HG02981 (cell line): Measurements from ENCODE around the gene OR2S2.
"Not testable (repeated sequence)": the region's sequence is repeated elsewhere in the genome, so short reads cannot be mapped to it uniquely, and the experiment has no call there.

Experiments
- ATAC-seq: cut with Tn5 transposase; IDR thresholded peaks from one replicate; pipeline ENCODE4 v1.9.1; 2021; ENCODE audit warnings: mild to moderate bottlenecking, moderate library complexity; ENCODE audit not compliant: unreplicated experiment

The OR2S2 gene

GRCh38 chr9:35935261-35935660 lies 22.7 kb downstream of the OR2S2 start:
- ATAC-seq = no peak

- ATAC-seq = not testable (repeated sequence)
These were observed 23.9 kb downstream of the OR2S2 start for GRCh38 chr9:35934069-35934468.

- no peak for ATAC-seq
These were observed 24.3 kb downstream of the OR2S2 start for GRCh38 chr9:35933550-35934067.

- ATAC-seq = no peak
These were observed 25.2 kb downstream of the OR2S2 start for GRCh38 chr9:35932735-35933134.

GRCh38 chr9:35930989-35931388 lies 27.0 kb downstream of the OR2S2 start:
- ATAC-seq = no peak

GRCh38 chr9:35930521-35930920 lies 27.4 kb downstream of the OR2S2 start:
- ATAC-seq = no peak

GRCh38 chr9:35929453-35929718 lies 28.6 kb downstream of the OR2S2 start:
- no peak for ATAC-seq

GRCh38 chr9:35928591-35929452 lies 29.1 kb downstream of the OR2S2 start:
- ATAC-seq = no peak

- no peak for ATAC-seq
These were observed 33.8 kb downstream of the OR2S2 start for GRCh38 chr9:35923927-35924763.

GRCh38 chr9:35923598-35923926 lies 34.4 kb downstream of the OR2S2 start:
- ATAC-seq = no peak

GRCh38 chr9:35920051-35920620 lies 37.8 kb downstream of the OR2S2 start:
- no peak for ATAC-seq

- ATAC-seq = no peak
These were observed 38.5 kb downstream of the OR2S2 start for GRCh38 chr9:35919212-35920008.

GRCh38 chr9:35918780-35919179 lies 39.2 kb downstream of the OR2S2 start:
- ATAC-seq = no peak

GRCh38 chr9:35917261-35917660 lies 40.7 kb downstream of the OR2S2 start:
- no peak for ATAC-seq

GRCh38 chr9:35915681-35916294 lies 42.2 kb downstream of the OR2S2 start:
- no peak for ATAC-seq

GRCh38 chr9:35914301-35914807 lies 43.6 kb downstream of the OR2S2 start:
- no peak for ATAC-seq

GRCh38 chr9:35913429-35913828 lies 44.5 kb downstream of the OR2S2 start:
- not testable (repeated sequence) for ATAC-seq

- no peak for ATAC-seq
These were observed 45.1 kb downstream of the OR2S2 start for GRCh38 chr9:35912791-35913400.

- no peak for ATAC-seq
These were observed 46.3 kb downstream of the OR2S2 start for GRCh38 chr9:35911690-35912089.
